TTC549 (cell line): Measurements from ENCODE around the gene MOB3B.
"Not testable (repeated sequence)": the region's sequence is repeated elsewhere in the genome, so short reads cannot be mapped to it uniquely, and the experiment has no call there.

ENCODE experiments used
- FAIRE-seq: peaks from 2 replicates; lab custom pipeline; 2012; peaks lifted over from hg19 to GRCh38; lab: Jason Lieb, UNC

The MOB3B gene

DNA sequence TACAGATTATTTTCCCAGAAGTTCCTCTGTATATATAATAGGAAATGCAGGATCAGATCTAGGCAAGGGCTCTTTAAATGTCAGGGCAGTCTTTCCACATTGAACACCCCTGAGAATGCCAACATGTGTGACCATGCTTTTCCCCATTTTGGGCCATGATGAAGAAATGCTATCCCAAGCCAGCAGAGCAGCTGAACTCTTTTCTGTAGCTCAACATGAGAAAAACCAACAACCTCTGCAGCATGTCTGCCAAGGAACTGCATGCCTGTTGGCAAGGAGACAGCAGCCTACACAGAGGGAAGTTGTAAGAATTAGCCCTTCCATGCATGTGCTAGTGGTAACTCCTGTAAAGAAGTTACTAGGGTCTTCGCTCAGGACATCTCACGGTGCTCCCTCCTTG lies 15.1 kb downstream of the MOB3B start:
- no peak for FAIRE-seq

DNA sequence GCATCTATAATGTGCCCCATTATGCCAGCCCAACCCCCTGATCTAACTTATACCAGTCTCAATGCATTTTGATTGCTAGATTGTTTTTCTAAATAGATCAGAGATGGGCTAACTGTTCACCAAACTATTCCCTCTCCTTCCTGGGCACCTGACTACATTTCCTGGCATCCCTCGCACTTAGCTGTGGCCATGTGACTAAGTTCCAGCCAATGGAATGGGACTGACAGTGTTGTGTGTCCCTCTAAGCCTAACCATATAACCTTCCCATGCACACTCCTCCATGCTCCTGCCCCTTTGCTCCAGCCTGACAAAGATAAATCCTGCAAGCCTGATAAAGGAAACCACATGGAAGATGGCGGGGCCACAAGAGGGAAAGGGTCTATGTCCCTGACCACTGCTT lies 17.8 kb downstream of the MOB3B start:
- no peak for FAIRE-seq

DNA sequence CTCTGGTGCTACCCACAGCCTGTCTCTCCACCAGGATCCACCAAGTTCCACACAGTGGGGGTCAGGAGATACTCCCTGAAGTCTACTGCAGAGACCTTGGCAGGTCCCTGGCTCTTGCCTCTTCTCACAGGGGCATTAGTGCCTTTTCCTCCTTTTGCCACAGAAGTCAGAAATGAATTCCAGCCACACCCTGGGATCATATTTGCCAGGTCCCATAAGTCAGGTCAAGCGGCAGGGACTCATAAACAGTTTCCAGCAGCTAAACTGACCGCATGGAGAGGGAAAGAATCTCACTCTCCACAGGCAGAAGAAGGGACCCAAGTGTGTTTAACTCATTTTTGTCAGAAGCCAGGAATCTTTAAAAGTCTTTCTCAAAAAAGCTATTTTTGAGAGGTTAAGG lies 18.8 kb downstream of the MOB3B start:
- FAIRE-seq: no peak

DNA sequence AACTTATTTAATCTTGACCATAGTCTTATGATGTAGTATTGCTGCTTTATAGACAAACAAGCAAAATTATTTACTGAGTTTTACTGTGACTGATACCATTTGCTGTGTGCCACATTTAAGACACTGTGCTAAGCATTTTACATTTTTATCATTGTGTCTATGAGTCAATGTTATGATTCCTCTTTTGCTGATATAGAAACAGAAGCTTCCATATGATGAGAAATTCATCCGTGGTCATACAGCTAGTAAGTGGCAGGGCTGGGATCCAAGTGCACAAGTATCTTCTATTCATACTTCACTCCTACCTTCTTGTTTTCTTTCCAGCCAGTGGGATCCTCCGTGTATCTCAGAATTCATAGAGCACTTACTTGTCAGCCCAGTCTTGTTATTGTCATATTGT lies 22.6 kb downstream of the MOB3B start:
- FAIRE-seq: no peak

DNA sequence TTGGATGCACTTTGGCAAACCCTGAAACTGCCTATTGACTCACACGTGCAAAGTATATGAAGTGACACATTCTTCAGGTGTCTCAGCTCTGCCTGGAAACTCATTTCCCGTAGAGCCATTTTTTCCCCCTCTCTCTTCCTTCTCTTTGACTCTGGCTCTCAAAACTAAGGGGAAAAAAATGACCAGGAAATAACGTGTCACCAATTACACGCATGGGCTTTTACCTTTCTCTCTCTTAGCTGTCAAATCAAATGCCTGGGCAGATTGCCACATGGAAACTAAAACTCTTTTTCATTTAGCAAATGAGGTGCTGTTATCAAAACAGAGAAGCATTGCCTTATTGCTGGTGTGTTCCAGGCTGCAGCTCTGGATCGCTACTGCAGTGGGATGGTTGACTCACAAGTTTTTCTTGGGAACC lies 23.9 kb downstream of the MOB3B start:
- no peak for FAIRE-seq

DNA sequence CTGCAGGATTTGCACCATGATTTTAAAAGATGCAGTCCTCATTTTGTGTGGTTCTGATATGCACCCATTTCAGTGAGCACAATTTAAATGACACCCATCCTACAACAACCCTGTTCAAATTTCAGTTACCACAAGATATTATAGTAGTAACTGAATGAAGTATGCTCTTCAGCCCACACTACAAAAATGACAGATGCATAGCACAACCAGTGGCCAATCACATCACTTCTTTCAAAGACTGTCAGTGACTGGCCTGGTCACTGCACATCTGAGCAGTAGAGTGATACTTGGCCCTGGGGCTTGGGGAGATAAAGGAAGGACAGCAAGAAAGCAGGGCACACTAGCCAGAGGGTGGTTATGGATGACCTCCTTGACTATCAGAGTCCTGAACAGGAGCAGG lies 25.4 kb downstream of the MOB3B start:
- FAIRE-seq: no peak

DNA sequence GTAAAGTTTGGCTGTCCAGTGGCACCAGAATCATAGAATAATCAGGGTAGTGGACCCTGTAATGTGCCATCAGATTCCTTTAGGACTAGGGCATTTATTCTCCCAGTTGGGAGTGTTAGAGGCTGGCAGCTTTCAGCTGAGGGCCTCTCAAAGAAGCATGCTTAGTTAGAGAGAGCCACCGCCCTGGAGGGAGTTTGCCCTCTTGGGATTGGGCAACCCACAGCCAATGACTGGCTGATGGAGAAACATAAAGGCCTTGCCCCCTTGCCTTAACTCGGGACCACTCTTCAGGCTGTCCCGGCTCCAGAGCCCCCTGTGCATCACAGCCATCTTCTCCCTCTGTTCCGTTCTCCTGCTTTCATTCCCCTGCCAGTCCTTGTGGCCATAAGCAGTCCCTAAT lies 26.0 kb downstream of the MOB3B start:
- no peak for FAIRE-seq

DNA sequence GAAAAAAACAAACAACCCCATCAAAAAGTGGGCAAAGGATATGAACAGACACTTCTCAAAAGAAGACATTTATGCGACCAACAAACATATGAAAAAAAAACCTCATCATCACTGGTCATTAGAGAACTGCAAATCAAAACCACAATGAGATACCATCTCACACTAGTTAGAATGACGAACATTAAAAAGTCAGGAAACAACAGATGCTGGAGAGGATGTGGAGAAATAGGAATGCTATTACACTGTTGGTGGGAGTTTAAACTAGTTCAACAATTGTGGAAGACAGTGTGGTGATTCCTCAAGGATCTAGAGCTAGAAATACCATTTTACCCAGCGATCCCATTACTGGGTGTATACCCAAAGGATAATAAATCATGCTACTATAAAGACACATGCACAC lies 28.7 kb downstream of the MOB3B start:
- FAIRE-seq: not testable (repeated sequence)

DNA sequence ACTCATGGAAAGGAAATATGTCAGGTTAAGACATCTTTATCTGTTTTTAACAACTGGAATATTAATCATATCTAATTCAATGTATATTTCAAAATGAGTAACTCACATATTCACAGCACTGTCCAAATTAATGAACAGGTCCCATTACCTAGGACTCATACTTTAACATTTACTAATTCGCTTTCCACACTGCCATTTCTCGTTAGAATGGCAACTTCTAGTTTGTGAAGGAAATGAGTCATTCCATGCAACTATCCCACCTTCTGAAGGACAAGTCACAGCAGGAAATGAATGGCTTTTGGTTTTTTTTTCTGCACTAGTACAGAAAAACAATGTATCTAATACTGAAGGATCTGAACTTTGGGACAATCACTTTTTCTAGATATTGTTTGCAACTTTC lies 30.2 kb downstream of the MOB3B start:
- no peak for FAIRE-seq

DNA sequence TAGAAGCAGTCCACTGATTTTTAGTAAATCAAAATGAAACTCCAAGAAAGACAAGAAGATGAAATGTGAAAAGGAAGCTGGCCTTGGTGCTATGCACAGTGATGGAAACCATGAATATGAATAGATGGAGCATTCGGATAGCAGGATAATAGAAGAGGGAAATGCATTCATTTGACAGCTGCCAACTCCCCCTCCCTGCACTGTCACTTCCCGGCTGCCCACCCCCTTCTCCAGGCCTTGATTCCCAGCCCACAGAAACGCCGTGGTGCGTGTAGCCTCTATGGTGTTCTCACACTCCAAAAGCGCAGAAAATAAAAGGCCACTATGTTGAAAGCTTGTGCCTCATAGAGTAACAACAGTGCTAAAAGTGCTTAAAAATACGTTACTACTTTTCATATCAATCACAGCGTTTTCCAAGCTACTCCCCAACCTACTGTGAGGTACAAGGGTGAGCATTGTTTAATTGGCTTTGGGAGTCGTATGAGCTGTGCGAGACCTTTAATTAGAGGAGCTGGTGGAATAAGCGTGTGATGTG lies 31.7 kb downstream of the MOB3B start:
- FAIRE-seq: no peak

DNA sequence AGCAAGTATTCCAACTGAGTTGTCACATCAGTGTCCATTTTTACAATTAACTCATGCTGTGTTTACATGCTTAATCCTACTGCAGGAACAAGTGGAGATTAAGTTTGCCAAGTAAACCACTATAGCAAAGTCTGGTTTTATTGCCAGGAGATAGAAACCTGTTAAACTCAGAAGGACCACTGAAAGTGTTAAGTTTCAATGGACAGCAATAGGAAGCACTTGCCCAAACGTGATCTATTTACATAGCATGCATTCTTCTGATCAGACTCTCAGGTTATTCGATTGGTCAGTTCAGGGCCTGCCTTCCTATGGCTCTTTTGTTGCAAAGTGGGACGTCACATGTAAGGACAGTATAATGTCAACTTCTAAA lies 33.5 kb downstream of the MOB3B start:
- FAIRE-seq: no peak

DNA sequence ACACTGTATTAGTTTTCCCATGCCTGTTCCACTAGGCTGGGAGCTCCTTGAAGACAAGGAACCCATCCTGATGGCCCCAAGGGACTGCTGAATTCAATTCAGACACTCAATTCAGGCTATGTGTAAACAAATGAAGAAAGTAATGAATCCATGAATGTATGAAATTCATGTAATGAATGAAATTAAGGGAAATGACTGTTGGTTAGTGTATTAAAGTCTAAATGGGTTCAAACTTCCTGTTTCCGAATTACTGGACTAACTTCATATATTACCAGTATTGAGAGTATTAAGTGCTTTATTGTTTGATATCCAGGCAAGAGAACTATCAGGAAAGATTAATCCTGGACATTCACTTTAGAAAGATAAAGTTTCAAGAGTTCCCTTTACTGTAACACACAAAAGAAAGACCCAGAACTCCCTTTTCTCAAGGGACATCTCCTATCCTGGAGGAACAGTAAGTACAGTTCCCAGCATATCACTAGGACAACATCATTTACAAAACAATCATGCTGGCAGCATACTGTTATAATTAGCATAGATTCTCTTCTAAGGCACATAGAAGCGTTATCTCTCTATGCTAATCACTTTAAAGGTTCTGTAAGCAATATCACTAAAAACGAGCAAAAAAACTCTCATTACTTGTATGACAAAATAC lies 34.0 kb downstream of the MOB3B start:
- no peak for FAIRE-seq

DNA sequence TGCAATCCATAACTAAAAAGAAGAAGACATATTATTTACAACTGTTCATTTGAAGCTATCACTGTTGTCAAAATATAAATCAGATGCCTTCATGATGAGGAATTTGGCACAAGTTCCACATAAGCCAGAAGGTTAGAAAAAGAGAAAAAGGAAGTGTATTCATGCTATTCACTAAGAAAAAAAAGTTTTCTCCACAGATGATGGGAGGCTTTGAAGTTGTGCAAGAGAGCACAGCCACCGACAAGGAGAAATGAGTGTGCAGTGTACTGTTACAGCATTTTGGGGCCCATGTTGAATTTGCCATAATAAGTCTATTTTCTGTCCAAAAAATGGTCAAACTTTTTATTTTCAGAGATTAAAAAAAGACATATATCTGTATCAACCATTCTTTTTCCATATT lies 38.5 kb downstream of the MOB3B start:
- no peak for FAIRE-seq

DNA sequence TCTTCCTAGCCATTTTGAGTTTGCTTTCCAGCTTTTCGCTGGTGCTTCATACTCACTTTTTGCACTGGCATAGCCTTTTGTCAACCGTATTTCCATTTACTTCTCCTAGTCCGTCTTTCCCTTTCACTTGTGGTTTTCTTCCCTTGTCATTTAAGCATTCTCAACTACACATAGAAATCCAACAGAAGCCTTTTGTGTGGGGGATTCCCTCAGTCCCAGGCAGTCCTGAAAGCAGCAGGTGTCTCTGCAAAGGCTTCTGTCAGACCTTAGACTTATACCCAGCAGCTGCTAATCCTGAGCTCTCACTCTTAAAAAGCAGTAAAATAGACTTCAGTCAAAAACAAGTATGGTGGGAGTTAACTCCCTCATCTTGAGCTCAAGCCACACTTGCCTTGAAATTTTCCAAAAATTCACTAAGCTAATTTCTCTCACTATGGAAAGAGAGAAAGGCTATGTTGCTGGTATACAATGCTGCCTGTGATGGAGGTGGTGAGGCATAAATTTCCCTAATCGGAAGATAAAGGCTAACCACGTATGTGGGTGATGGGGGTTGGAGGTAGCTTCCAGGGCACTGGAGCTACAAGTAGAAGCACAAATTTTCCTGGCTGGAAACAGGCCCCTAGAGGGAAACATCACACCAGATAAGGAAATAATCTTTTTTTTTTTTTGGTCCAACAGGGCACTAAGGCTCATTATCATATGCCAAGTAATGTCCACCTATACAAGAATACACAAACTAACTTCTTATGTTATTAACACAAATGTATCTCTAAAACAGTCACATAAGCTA lies 40.3 kb downstream of the MOB3B start:
- FAIRE-seq: no peak

DNA sequence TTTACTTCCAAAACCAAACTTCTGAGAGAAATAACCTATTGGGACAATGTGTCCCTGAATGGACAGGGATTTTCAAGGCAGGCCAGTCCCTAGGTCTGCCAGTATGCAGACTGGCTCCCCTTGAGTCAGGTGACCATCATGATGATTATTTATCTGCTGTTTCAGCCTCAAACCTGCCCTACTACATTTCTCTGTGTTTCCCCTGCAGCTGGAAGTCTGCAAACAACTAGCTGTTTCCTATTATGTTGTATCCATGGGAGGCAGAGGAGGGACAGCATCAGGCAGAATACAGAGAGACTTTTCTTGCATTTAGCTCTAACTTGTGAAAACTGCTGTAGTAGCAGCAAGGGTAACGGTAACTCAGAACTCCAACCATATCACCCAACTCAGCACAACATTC lies 41.7 kb downstream of the MOB3B start:
- FAIRE-seq: no peak

DNA sequence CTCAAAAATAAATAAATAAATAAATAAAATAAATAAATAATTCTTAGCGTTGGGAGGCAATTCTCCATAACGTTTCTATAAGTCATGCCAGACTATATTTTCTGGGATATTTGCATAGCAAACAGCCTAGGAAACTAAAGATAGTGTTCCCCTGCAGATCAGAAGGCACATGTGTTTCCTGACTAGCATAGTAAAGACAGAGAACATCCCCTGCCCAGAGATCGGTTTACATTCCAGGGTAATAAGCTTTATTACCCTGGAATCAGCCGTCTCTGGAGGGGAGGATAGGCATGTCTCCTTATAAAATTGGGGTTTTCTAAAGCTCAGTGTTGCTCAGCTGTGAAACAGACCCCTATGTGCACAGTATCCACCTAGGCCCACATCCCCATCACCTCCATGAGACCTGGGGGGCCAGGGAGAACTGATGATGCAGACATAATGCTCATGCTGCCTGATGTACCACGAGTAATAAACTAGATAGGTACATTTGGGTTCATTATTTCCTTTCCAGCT lies 42.4 kb downstream of the MOB3B start:
- no peak for FAIRE-seq

DNA sequence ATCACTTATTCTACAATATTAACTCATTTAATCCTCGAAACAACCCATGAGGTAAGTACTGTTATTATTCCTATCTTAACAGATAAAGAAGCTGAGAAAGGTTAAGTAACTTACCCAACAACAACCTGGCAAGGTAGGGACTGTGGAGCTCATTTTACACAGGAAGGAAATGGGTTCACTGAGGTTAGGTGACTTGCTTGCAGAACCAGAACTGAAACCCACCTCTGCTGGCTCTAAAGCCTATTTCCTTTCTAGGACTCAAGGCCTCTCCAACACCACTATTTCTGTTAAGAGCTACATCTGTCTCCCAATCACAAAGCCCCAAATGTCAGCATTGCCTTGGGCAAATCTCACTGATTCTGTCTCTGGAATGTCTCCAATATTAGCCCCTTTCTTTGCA lies 44.5 kb downstream of the MOB3B start:
- FAIRE-seq: no peak

DNA sequence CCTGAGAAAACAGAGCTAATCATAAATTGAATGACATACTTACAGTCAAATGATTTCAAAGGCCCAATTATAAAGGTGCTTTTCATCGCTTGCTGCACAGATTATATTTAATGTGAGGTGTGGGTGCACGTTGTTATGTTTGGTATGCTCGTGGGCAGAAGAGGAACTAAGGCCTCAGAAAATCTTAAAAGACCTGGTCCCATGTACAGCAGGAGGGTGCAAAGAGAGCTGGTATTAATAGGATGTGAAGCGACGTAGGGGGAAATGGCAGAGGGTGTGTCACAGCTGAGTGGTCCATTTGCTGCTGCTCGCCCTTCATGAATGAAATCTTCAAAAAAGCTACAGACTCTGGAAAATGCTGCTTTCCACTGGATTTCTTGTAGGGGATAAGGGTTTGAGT lies 46.0 kb downstream of the MOB3B start:
- FAIRE-seq: no peak

DNA sequence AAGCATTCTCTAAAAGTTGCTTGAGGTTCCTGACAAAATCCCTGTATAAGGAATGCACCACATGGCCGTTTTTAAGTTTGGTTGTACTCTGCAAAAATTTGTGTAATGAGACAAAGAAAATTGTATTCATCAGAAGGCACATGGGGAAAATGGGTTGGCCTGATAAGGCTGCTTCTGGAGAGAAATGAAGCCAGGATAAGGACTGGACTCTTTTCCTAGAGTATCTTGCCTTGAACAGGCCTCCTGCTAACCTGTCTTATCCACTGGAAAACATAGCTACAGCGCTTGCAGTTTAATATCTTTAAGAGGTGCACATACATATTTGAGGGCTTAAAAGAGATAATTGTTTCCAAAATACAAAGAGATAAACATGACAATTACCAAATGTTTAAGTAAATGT lies 46.9 kb downstream of the MOB3B start:
- no peak for FAIRE-seq

DNA sequence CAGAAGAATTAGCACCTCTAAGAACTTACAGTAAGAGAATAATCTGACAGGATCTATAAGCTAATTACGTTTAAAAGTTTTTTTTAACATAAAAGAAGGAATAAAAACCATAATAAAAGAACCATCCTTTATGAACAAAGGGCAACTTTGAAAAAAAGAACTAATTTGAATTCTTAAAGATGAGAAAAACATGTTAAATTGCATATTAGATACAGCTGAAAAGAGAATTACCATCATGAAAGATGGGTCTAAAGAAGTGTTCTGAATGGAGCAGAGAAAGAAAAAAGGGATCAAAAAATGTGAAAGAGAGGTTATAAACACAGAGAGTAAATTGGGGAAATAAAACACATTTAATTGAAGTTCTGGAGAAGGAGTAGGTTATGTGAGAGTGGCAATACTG lies 51.3 kb downstream of the MOB3B start:
- no peak for FAIRE-seq

DNA sequence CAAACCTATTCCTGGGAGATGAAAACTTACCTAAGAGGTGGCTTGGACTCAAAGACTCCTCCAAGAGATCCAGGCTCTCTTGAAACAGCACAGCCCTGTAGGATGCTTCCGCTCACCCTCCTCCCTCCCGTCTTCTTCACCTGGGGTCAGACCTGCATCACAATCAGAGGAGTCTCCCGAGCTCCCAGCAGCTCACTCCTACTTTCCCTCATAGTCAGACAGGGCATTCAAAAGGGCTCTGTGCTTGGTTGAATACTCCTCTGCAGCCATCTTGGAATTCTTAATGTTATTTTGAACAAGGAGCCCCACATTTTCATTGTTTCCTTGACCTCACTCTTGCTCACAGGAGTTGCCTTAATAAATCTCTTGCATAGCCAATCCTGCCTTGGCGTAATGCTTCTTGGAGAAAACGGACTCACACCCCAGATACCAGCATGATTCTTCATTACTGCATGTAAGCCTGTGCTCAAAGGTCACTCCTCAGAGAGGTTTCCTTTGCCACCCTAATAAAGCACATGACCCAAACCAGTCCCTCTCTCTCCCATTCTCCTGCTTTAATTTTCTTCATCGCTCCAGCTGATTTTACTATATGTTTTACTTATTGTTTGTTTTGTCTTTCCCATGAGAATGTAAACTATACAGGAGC lies 52.6 kb downstream of the MOB3B start:
- FAIRE-seq: no peak

DNA sequence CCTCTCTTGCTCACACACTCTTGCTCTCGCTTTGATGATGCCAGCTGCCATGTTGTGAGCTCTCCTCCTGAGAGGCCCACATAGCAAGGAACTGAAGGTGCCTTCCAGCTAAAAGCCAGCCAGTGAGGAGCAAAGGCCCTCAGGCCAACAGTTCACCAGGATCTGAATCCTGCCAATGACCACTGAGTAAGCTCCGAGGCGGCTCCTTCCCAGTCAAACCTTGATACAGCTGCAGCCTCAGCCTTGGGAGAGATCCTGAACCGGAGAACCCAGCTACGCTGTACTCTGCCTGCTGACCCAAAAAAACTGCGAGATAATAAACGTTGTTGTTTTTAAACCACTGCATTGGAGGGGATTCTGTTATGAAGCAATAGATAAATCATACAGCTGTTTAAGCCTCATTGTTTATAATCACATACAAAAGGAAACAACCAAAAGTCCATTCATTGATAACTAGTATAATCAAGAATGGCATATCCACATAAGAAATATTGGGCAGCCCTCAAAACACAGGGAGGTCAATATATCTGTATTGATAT lies 54.5 kb downstream of the MOB3B start:
- FAIRE-seq: no peak

DNA sequence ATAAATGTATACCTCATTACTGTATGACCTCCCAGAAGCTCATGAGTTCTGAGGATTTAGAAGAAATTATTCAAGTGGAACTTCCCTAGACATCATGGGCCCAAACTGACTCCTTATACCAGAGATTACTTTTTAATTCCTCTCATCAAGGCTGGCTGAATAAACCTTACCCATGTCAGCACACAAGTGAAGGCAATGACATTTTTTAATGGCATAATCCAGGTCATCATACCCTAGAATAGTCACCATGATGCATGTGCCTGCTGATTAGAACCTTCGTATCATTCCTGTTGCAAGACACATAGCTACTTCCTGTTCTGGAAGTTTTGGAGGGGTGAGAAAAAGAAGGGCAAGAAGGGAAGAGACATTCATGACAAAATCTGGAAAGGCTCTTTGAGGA lies 55.3 kb downstream of the MOB3B start:
- no peak for FAIRE-seq
